GM21528 (cell line): ENCODE results near the gene LRMDA.

ENCODE experiments used
- ATAC-seq: cut with Tn5 transposase; IDR thresholded peaks from one replicate; pipeline ENCODE4 v1.9.1; 2021; ENCODE audit warnings: mild to moderate bottlenecking, moderate library complexity; ENCODE audit not compliant: unreplicated experiment, low FRiP score

The LRMDA gene

GRCh38 chr10:76456197-76456596, 1024.8 kb downstream of the LRMDA start:
- no peak for ATAC-seq

DNA sequence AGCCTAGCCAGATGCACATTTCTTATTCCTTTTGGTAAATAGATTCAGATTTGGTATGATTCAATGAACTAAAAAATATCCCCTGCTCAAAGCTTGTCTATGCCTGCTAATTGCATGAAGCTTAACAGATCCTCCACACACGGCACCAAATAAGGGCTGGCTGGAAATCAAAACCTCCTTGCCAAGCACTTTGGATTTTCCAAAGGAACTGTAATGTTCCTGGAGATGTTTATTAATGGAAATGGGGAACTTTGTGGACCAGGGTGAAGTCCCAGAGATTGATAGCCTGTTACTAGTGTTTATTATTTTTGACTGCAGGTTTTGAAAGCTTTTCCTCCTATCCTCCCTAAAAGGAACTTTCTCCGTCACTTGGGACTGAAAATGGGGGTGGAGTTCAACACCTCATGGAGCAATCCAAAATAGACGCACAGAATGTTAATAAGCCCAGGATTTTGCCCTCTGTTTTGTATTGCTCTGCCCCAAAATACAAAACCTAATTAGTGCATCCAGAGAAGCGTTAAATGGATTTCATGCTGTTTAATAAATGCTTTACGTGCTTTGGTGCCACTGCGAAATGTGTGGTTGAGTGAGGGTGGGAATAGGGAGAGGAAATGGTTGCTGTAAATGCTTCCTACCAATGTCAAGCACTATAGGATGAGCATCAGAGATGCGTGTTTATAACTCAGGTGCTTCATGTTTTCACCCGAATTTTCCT, 1027.7 kb downstream of the LRMDA start:
- no peak for ATAC-seq

- ATAC-seq, result no peak
Measured at GRCh38 chr10:76461024-76461423, 1029.6 kb downstream of the LRMDA start.

DNA sequence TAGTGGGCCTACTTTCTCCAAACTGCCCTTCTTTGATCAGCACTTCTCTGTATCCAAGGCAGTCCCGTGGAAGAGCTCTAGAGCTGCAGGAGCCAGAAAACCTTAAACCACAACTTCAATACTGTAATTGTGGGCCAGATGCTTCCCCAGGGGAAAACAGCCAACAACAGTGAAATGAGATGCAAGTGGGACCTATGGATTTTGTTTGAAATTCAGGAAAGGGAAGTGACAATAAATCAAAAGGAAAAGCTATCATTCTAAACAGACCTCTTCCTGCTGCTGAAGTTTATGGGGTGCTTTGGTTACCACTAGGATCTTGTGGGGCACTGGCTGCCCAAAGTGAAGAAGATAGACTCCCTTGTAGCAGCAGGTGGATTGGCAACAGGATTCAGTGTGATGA, 1031.7 kb downstream of the LRMDA start:
- ATAC-seq, result no peak

- no peak for ATAC-seq
Measured at GRCh38 chr10:76466836-76467503, 1035.5 kb downstream of the LRMDA start.

DNA sequence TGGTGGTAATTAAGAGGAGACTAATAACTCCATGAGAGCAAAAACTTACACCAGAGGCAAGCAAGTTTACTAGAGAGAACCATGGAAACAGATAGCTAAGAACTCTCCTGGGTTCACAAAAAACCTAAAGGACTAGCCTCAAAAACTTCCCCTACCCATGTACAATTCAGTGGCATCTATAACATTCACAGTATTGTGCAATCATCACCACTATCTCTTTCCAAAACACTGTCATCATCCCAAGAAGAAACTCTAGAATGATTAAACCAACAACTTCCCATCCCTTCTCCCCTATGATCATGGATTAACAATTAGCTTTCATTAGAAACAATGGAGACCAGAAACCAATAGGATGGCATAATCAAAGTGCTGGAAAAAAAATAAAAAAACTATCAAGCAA, 1038.3 kb downstream of the LRMDA start:
- no peak for ATAC-seq

DNA sequence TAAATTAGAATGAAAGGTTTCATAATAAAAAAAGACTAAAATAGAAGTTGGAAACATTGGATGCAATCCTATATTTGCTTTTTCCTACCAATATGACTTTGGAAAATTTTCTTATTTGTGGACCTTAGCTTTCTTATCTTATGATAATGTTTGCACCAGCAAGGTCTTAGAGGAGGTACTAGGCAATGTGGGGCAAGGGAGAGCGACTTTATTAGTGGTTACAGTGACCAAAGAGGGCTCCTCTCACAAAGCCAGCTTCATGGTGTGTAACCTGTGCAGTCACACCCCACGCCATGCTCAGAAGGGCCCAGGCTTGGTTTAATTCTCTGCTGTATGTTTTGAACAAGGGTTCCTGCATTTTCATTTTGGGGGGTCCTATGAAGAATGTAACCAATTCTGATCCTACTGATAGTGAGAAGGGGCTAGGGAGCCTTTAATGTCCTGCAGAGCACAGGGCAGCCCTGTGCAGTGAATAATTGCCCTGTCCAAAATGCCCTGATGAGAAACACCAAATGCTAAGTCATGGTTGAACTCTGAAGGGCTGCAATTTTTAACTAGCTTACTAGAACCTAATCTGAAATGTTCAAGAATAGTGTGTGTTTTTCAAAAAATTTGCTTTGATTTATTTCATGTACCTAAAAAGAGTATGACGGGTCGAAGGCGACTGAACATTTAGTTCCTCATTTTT, 1047.8 kb downstream of the LRMDA start:
- no peak for ATAC-seq

DNA sequence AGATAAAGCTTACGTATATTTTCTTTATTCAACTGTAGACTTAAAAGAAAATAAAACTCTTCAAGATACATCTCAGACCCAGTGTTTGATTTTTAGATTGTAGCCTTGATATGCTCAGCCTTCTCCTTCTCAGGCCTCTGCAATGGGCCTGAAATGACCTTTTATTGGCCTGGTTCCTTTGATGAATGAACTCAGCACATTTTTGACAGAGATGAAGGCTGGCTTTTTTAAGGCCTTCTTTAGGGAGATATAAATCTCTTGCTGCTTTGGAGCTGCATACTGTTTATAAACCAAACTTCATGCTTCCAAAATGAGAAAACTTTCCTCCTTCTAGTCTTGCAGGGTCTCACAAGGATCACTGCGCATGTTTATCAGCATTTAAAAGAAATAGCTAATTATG, 1049.8 kb downstream of the LRMDA start:
- ATAC-seq, result no peak

DNA sequence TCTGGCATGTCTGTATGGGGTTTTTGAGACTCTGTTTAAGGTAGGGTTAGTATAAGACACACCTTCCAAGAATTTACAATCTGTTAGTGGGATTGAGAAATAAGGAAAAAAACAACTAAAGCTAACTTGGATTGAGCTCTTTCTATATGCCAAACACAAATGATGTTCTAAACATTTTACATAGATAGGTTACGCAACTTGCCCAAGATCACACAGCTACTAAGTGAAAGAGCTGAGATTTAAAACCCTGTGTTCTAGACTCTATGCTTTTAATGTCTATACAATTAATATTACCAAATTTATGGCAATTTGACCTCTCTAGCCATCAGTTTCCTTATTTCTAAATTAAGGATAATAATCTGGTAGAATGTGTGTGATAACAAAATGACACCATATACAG, 1056.2 kb downstream of the LRMDA start:
- no peak for ATAC-seq

- ATAC-seq, result no peak
Measured at GRCh38 chr10:76488602-76489001, 1057.2 kb downstream of the LRMDA start.

GRCh38 chr10:76491216-76491615, 1059.8 kb downstream of the LRMDA start:
- no peak for ATAC-seq

GRCh38 chr10:76492026-76492425, 1060.6 kb downstream of the LRMDA start:
- ATAC-seq, result no peak

DNA sequence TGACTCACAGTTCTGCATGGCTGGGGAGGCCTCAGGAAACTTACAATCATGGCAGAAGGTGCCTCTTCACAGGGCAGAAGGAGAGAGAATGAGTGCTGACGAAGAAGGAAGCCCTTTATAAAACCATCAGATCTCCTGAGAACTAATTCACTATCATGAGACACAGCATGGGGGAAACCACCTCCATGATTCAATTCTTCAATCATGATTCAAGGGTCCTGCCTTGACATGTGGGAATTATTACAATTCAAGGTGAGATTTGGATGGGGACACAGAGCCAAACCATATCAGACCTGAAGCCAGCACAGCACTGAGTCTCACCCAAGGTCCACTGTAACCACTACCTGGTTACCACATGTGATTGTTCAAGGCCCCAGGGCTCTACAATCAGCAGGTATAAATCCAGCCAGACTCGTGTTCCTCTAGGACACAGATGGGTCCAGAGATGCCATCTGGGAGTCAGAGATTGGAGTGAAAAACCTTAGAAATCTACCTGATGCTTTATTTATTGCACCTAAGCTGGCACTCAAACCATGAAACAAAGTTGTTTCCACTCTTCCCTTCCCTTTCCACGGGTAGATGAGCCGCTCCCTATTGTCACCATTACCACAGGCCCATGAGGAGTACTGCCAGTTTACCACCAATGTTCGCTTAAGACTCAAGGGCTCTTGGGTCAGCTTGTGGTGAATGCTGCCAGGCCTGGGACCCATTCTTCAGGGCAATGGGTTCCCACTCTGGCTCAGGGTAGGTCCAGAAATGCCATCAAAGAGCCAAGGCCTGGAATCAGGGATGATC, 1061.5 kb downstream of the LRMDA start:
- no peak for ATAC-seq

DNA sequence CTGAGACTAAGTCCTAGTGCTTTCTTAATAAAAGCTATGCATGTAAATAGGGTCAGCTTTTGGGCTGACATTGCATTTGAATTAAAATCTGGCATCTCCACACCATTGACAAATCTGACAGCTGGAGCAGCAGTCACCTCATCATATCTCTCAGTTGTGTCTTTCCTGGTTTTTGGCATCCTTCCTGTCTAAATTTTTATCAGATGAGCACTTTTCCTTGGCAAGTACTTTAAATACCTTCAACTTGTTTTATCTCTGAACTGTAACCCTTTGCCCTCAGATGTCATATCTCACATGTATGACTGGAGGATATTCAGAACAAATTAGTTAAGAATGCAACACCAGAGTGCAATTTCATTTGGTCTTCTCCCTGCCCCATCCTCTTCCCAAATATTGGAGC, 1066.2 kb downstream of the LRMDA start:
- ATAC-seq, result no peak

- no peak for ATAC-seq
Measured at GRCh38 chr10:76504823-76505222, 1073.4 kb downstream of the LRMDA start.

- no peak for ATAC-seq
Measured at GRCh38 chr10:76509446-76509845, 1078.0 kb downstream of the LRMDA start.

DNA sequence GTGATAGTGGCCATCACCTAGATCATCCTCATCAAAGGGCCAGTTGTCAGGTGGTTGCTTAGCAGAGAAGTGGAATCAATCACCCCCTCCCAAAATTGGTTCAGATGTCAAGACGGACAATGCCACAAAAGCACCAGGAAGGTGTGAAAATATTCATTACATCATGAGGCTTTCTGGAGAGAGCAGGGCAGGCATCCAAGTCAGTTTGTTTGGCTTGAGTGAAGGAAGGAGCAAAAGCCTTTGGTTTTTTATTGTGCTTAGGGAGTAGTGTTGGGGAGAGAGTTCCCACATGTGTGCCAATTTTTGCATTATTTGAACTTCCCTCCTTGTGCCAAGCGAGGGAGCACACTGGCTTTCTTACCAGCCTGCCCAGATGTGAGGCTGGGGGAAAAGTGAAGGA, 1082.9 kb downstream of the LRMDA start:
- ATAC-seq, result no peak

GRCh38 chr10:76514869-76515268, 1083.4 kb downstream of the LRMDA start:
- ATAC-seq, result no peak

- ATAC-seq, result no peak
Measured at GRCh38 chr10:76522547-76522946, 1091.1 kb downstream of the LRMDA start.

DNA sequence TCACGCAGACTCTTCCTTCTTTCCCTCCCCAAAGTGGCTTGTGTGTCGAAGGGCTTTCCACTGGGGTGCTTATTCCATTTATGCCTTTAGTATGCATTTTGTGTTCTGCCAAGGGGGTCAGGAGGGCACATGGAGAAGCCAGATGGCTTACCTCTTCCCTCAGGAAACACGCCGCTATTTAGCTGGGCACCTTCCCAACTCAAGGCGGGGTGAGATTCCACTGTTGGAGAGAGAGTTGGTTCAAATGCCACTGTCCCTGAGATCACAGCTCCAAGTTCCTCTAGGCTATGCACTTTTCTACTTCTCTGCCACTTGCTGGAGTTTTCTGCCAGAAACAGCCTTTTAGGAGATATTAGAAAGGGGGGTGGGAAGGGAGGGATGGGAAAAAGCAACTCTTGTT, 1091.8 kb downstream of the LRMDA start:
- no peak for ATAC-seq

DNA sequence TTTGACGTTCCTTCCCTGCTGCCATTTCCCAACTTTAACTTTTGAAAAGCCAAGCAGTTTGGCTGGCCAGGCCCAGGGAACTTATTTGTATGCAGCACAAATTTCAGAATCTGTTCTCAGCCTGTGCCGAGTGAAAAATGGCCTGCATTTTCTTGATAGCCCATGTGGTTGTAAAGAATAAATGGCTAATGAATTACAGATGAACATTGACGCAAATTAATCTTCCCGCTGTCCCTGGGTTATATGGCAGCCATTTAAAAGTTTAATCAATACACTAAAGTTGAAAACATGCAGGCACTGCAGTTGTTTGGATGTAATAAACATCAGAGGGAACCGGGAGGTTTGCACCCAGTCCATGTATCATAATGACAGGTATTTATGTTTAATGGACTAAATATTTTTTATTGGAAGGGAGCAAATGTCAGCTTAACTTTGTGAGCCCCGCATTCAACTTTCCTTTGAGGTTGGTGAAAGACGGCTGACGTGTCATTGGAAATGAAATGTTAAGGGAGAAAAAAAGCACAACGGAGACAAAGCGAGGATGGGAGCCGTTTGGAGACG, 1092.4 kb downstream of the LRMDA start:
- no peak for ATAC-seq
